ENCODE measurements around the gene PROS1. TPM values are rescaled to one million over a fixed set of nuclear protein-coding genes. Genes with fewer than 3 reads are reported as not detected.

PROS1 gene
- total RNA-seq, 1 donor from 2014 or later = 49.5 TPM

DNA sequence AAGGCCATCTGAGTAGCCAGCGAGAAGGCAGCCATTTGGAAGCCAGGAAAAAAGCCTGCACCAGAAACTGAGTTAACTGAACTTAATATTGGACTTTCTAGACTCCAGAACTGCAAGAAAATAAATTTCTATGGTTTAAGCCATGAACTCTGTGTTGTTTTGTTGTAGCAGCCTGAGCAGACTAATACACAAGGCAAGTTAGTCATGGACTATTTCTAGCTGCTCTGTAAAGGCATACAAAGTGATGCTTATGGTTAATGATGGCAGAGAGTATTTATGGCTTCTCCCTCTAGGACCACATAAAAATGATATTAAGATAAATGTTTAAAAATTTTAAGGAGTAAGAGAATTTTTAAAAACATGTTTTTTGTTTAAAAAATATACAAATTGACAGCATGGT is 37.1 kb downstream of the PROS1 start:
- DNase-seq = no peak
- H3K9me3 ChIP-seq = no peaks in the 10 kb centered on the region
- TF ChIP-seq, protein P1, sequence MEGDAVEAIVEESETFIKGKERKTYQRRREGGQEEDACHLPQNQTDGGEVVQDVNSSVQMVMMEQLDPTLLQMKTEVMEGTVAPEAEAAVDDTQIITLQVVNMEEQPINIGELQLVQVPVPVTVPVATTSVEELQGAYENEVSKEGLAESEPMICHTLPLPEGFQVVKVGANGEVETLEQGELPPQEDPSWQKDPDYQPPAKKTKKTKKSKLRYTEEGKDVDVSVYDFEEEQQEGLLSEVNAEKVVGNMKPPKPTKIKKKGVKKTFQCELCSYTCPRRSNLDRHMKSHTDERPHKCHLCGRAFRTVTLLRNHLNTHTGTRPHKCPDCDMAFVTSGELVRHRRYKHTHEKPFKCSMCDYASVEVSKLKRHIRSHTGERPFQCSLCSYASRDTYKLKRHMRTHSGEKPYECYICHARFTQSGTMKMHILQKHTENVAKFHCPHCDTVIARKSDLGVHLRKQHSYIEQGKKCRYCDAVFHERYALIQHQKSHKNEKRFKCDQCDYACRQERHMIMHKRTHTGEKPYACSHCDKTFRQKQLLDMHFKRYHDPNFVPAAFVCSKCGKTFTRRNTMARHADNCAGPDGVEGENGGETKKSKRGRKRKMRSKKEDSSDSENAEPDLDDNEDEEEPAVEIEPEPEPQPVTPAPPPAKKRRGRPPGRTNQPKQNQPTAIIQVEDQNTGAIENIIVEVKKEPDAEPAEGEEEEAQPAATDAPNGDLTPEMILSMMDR (IDR thresholded peaks at IDR 0.05) = no peak
- no peak for ATAC-seq
- intact Hi-C loops (cut with DNase I) = no loop called here
- H3K27me3 ChIP-seq (ENCODE audit: low read depth) = no peaks in the 10 kb centered on the region
- H3K4me3 ChIP-seq = no peak overlapping the region
- no peak overlapping the region for H3K27ac ChIP-seq
- H3K36me3 ChIP-seq = no peaks in the 10 kb centered on the region
- no peaks in the 10 kb centered on the region for H3K4me1 ChIP-seq

- TF ChIP-seq, protein P1 (IDR thresholded peaks at IDR 0.05) = no peak
- no peak for ATAC-seq
- intact Hi-C loops (cut with DNase I) = no loop called here
- H3K4me1 ChIP-seq = no peaks in the 10 kb centered on the region
- no peaks in the 10 kb centered on the region for H3K36me3 ChIP-seq
- H3K4me3 ChIP-seq = no peak overlapping the region
- H3K27ac ChIP-seq = no peak overlapping the region
- H3K27me3 ChIP-seq (ENCODE audit: low read depth) = no peaks in the 10 kb centered on the region
- H3K9me3 ChIP-seq = no peaks in the 10 kb centered on the region
- no peak for DNase-seq
Observed at GRCh38 chr3:93934366-93935046, 39.2 kb downstream of the PROS1 start.

- TF ChIP-seq, protein P1 (IDR thresholded peaks at IDR 0.05) = no peak
- Histone ChIP-seq H3K4me3 (no peak overlapping the region), H3K27me3 (ENCODE audit: low read depth) (no peaks in the 10 kb centered on the region), H3K36me3 (no peaks in the 10 kb centered on the region), H3K9me3 (no peaks in the 10 kb centered on the region), H3K27ac (no peak overlapping the region), H3K4me1 (no peaks in the 10 kb centered on the region)
- no peak for DNase-seq
- ATAC-seq = peak in 1 of 2 donors; percentile 39
- intact Hi-C loops (cut with DNase I) = no loop called here
Observed at GRCh38 chr3:93931597-93932229, 42.0 kb downstream of the PROS1 start.

GRCh38 chr3:93930041-93930440 is 43.7 kb downstream of the PROS1 start:
- H3K36me3 ChIP-seq = no peaks in the 10 kb centered on the region
- H3K27ac ChIP-seq = no peak overlapping the region
- H3K9me3 ChIP-seq = no peaks in the 10 kb centered on the region
- H3K27me3 ChIP-seq (ENCODE audit: low read depth) = no peaks in the 10 kb centered on the region
- DNase-seq (no peak), ATAC-seq (no peak)
- H3K4me1 ChIP-seq = no peaks in the 10 kb centered on the region
- intact Hi-C loops (cut with DNase I) = no loop called here
- TF ChIP-seq, protein P1 (IDR thresholded peaks at IDR 0.05) = no peak
- no peak overlapping the region for H3K4me3 ChIP-seq

DNA sequence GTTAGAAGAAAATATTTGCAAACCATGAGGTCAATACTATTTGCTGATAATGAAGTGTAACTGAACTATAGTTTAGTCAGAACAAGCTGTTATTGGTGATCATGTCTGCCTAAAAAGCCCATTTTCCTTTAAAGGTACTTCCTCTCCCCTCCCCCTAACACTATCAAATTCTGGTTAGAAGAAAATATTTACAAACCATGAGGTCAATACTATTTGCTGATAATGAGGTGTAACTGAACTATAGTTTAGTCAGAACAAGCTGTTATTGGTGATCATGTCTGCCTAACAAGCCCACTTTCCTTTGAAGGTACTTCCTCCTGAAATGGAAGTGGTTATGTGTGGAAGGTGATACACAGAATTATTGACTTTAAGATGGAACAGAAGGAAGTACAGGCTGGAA is 46.9 kb downstream of the PROS1 start:
- Histone ChIP-seq H3K27me3 (ENCODE audit: low read depth) (no peaks in the 10 kb centered on the region), H3K4me1 (no peaks in the 10 kb centered on the region), H3K36me3 (no peaks in the 10 kb centered on the region), H3K27ac (no peak overlapping the region), H3K9me3 (no peaks in the 10 kb centered on the region), H3K4me3 (no peak overlapping the region)
- DNase-seq (no peak), ATAC-seq (no peak)
- TF ChIP-seq, protein P1 (IDR thresholded peaks at IDR 0.05) = no peak
- intact Hi-C loops (cut with DNase I) = no loop called here

Data from lower lobe of right lung (tissue), 2 donors.